ENCODE results near the gene RPTN.
"Not testable (repeated sequence)": the region's sequence is repeated elsewhere in the genome, so short reads cannot be mapped to it uniquely, and the experiment has no call there.

RPTN gene

GRCh38 chr1:152148981-152149380, 10.0 kb downstream of the RPTN start:
- peaks cover 3% of the 10 kb centered on the region for H3K4me1 ChIP-seq (ENCODE audit: insufficient read depth, low read length, poor library complexity, severe bottlenecking)
- no peaks in the 10 kb centered on the region for H3K36me3 ChIP-seq (ENCODE audit: insufficient read depth, low read length)
- H2AFZ ChIP-seq (ENCODE audit: low read length) = no peak overlapping the region
- no peak for TF ChIP-seq EZH2phosphoT487 (IDR thresholded peaks at IDR 0.05; ENCODE audit: borderline replicate concordance)
- TF ChIP-seq, protein P1, sequence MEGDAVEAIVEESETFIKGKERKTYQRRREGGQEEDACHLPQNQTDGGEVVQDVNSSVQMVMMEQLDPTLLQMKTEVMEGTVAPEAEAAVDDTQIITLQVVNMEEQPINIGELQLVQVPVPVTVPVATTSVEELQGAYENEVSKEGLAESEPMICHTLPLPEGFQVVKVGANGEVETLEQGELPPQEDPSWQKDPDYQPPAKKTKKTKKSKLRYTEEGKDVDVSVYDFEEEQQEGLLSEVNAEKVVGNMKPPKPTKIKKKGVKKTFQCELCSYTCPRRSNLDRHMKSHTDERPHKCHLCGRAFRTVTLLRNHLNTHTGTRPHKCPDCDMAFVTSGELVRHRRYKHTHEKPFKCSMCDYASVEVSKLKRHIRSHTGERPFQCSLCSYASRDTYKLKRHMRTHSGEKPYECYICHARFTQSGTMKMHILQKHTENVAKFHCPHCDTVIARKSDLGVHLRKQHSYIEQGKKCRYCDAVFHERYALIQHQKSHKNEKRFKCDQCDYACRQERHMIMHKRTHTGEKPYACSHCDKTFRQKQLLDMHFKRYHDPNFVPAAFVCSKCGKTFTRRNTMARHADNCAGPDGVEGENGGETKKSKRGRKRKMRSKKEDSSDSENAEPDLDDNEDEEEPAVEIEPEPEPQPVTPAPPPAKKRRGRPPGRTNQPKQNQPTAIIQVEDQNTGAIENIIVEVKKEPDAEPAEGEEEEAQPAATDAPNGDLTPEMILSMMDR (conservative IDR thresholded peaks at IDR 0.05; ENCODE audit: low read length) = no peak
- H3K9me2 ChIP-seq (replicated peaks; ENCODE audit: low read depth, low read length) = no peaks in the 10 kb centered on the region
- no peaks in the 10 kb centered on the region for H3K79me2 ChIP-seq (ENCODE audit: insufficient read depth, low read length)
- H3K9me3 ChIP-seq (ENCODE audit: insufficient read depth, low read depth, low read length) = peaks cover 11% of the 10 kb centered on the region; the same call in 1 of the 2 replicates
- no peak overlapping the region for H3K4me2 ChIP-seq (ENCODE audit: low read depth, low read length, poor library complexity, severe bottlenecking)
- no peaks in the 10 kb centered on the region for H3F3A ChIP-seq (ENCODE audit: low read depth)
- H3K4me3 ChIP-seq (ENCODE audit: low read length, poor library complexity, severe bottlenecking) = no peak overlapping the region
- no peaks in the 10 kb centered on the region for H4K20me1 ChIP-seq (ENCODE audit: insufficient read depth, low read length, poor library complexity, severe bottlenecking)
- H3K9ac ChIP-seq (ENCODE audit: low read depth, low read length, poor library complexity, severe bottlenecking) = no peak overlapping the region
- no peaks in the 10 kb centered on the region for H3K27me3 ChIP-seq (ENCODE audit: insufficient read depth, low read length, poor library complexity, severe bottlenecking)

GRCh38 chr1:152148051-152148450, 11.0 kb downstream of the RPTN start:
- Histone ChIP-seq H3K9me3 (ENCODE audit: insufficient read depth, low read depth, low read length) (peaks cover 11% of the 10 kb centered on the region; the same call in 1 of the 2 replicates), H2AFZ (ENCODE audit: low read length) (no peak overlapping the region), H4K20me1 (ENCODE audit: insufficient read depth, low read length, poor library complexity, severe bottlenecking) (no peaks in the 10 kb centered on the region), H3K27me3 (ENCODE audit: insufficient read depth, low read length, poor library complexity, severe bottlenecking) (no peaks in the 10 kb centered on the region), H3K4me2 (ENCODE audit: low read depth, low read length, poor library complexity, severe bottlenecking) (no peak overlapping the region), H3F3A (ENCODE audit: low read depth) (no peaks in the 10 kb centered on the region), H3K9me2 (replicated peaks; ENCODE audit: low read depth, low read length) (no peaks in the 10 kb centered on the region), H3K9ac (ENCODE audit: low read depth, low read length, poor library complexity, severe bottlenecking) (no peak overlapping the region), H3K4me1 (ENCODE audit: insufficient read depth, low read length, poor library complexity, severe bottlenecking) (no peaks in the 10 kb centered on the region), H3K4me3 (ENCODE audit: low read length, poor library complexity, severe bottlenecking) (no peak overlapping the region), H3K79me2 (ENCODE audit: insufficient read depth, low read length) (no peaks in the 10 kb centered on the region), H3K36me3 (ENCODE audit: insufficient read depth, low read length) (no peaks in the 10 kb centered on the region)
- TF ChIP-seq, protein P1 (conservative IDR thresholded peaks at IDR 0.05; ENCODE audit: low read length) = no peak
- TF ChIP-seq EZH2phosphoT487 (IDR thresholded peaks at IDR 0.05; ENCODE audit: borderline replicate concordance) = no peak

GRCh38 chr1:152145769-152146168, 13.3 kb downstream of the RPTN start:
- Histone ChIP-seq H3F3A (ENCODE audit: low read depth) (no peaks in the 10 kb centered on the region), H3K27me3 (ENCODE audit: insufficient read depth, low read length, poor library complexity, severe bottlenecking) (no peaks in the 10 kb centered on the region), H2AFZ (ENCODE audit: low read length) (no peak overlapping the region), H3K9me2 (replicated peaks; ENCODE audit: low read depth, low read length) (no peaks in the 10 kb centered on the region), H3K4me3 (ENCODE audit: low read length, poor library complexity, severe bottlenecking) (no peak overlapping the region), H3K36me3 (ENCODE audit: insufficient read depth, low read length) (no peaks in the 10 kb centered on the region), H3K9me3 (ENCODE audit: insufficient read depth, low read depth, low read length) (peaks cover 11% of the 10 kb centered on the region; the same call in 1 of the 2 replicates), H3K4me1 (ENCODE audit: insufficient read depth, low read length, poor library complexity, severe bottlenecking) (peaks cover 9% of the 10 kb centered on the region), H3K4me2 (ENCODE audit: low read depth, low read length, poor library complexity, severe bottlenecking) (no peak overlapping the region), H3K79me2 (ENCODE audit: insufficient read depth, low read length) (no peaks in the 10 kb centered on the region), H3K9ac (ENCODE audit: low read depth, low read length, poor library complexity, severe bottlenecking) (no peak overlapping the region), H4K20me1 (ENCODE audit: insufficient read depth, low read length, poor library complexity, severe bottlenecking) (no peaks in the 10 kb centered on the region)
- TF ChIP-seq, protein P1 (conservative IDR thresholded peaks at IDR 0.05; ENCODE audit: low read length) = no peak
- no peak for TF ChIP-seq EZH2phosphoT487 (IDR thresholded peaks at IDR 0.05; ENCODE audit: borderline replicate concordance)

- not testable (repeated sequence) for H2AFZ ChIP-seq (ENCODE audit: low read length); H3K4me1 ChIP-seq (ENCODE audit: insufficient read depth, low read length, poor library complexity, severe bottlenecking); H3K36me3 ChIP-seq (ENCODE audit: insufficient read depth, low read length); H3K4me3 ChIP-seq (ENCODE audit: low read length, poor library complexity, severe bottlenecking); H3K27me3 ChIP-seq (ENCODE audit: insufficient read depth, low read length, poor library complexity, severe bottlenecking); H3K79me2 ChIP-seq (ENCODE audit: insufficient read depth, low read length); H3K9me2 ChIP-seq (replicated peaks; ENCODE audit: low read depth, low read length); H3F3A ChIP-seq (ENCODE audit: low read depth); H4K20me1 ChIP-seq (ENCODE audit: insufficient read depth, low read length, poor library complexity, severe bottlenecking); H3K9ac ChIP-seq (ENCODE audit: low read depth, low read length, poor library complexity, severe bottlenecking); H3K4me2 ChIP-seq (ENCODE audit: low read depth, low read length, poor library complexity, severe bottlenecking)
- H3K9me3 ChIP-seq (ENCODE audit: insufficient read depth, low read depth, low read length) = peaks cover 11% of the 10 kb centered on the region; the same call in 1 of the 2 replicates
Observed at GRCh38 chr1:152144674-152145183, 14.3 kb downstream of the RPTN start.
